GM19452 (cell line): ENCODE results near the gene CATSPERE.
A peak's percentile ranks its signal among the peaks of the same experiment; 100 is the strongest.

Source experiments
- ATAC-seq: cut with Tn5 transposase; IDR thresholded peaks from one replicate; pipeline ENCODE4 v1.9.1; 2021; ENCODE audit not compliant: unreplicated experiment

CATSPERE gene

DNA sequence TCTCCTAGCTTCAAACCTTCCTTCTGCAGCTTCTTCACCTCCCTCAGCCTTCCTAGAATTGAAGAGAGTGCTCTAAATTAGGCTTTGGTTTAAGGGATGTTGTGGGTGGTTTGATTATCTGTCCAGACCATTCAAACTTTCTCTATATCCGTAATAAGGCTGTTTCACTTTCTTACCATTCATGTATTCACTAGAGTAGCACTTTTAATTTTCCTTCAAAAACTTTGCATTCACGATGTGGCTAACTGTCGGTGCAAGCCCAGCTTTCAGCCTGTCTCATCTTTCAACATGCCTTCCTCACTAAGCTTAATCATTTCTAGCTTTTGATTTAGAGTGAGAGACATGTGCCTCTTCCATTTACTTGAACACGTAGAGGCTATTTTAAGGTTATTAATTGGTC lies 165.6 kb downstream of the CATSPERE start:
- no peak for ATAC-seq

- ATAC-seq, result no peak
Measured at GRCh38 chr1:244628789-244629188, 167.7 kb downstream of the CATSPERE start.

- ATAC-seq, result no peak
Measured at GRCh38 chr1:244633140-244633539, 172.1 kb downstream of the CATSPERE start.

- no peak for ATAC-seq
Measured at GRCh38 chr1:244634546-244634945, 173.5 kb downstream of the CATSPERE start.

DNA sequence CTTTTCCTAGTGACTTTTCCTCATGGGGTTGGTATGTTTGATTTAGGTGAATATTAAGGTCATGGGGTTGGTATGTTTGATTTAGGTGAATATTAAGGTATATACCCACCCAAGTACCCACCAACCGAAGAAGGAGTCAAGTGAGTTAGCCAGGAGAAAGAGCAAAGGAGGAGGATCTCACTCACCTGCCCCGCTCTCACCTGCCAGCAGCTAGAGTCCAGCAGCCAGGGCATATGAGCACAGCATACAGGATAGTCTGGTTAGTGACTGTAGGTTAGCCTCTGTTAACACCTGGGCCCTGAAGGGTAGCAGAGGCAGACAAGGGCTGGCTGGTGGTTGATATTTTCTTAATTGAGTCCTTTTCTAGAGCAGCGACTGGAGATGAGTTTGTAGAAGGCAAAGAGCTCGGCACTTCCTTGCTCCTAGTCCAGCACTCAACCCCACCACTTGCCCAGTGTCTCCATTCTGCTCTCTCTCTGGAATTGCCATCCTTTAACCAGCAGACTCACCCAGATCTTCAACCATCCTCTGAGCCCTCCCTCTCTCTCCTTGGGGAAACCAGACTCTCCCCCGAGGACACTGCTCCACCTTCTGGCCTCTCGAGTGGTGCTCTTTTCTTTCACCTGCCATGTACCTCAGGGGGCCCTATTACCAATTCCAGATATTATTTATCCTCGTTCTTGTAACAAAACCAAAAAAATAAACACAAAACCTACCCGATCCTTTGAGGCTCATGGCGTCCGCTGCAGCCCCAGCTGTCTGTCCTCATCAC lies 175.6 kb downstream of the CATSPERE start:
- ATAC-seq, result no peak

GRCh38 chr1:244639561-244639960 lies 178.5 kb downstream of the CATSPERE start:
- no peak for ATAC-seq

- no peak for ATAC-seq
Measured at GRCh38 chr1:244640917-244641316, 179.8 kb downstream of the CATSPERE start.

DNA sequence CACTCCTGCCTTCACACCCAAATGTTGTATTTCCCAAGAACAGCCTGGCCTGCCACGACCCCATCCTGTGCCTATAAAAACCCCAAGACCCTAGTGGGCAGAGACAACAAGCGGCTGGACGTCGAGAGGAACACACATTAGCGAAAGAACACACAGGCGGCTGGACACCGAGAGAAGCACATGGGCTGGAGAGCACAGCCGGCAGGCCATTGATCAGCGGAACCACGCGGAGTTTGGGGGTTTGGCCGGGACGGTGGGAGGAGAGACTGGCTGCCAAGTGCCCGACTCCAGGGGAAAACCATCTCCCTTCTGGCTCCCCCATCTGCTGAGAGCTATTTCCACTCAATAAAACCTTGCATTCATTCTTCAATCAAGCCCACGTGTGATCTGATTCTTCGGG lies 181.5 kb downstream of the CATSPERE start:
- ATAC-seq, result no peak

GRCh38 chr1:244642988-244643387 lies 181.9 kb downstream of the CATSPERE start:
- no peak for ATAC-seq

DNA sequence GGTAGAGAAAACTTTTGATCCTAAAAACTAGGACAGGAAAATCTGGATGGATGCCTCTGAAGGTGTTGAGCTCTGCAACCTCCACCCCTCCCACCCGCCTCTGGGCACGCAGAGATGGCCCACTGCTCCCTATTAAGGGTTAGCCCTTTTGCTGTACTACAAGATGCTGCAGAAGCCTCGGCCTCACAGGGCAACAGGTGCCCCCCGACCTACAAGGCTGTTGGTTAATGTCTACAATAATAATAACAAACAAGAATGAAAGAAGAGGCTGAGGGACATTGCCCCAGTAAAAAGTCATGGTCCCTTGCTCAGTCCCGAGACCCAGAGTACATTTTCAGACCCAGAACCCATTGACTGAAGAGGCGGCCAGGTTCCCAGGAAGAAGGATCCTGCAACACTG lies 184.3 kb downstream of the CATSPERE start:
- ATAC-seq, result no peak

DNA sequence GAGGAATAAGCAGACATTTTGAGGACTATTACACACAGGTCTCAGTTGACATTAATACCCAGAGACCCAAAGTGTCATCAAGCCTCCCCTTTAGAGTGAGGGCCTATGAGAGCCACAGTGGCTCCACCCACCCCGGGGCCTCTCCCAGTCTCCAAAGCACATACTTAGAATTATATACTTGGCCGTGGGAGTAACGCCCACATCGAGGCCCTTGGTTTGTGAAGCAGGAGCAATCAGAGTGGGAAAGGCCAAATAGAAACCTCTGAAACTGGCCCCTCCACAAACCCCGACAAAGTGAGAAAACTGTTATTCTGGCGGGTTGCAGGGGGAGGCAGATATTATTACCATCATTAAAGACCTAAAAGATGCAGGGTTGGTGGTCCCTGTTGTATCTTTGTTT lies 184.8 kb downstream of the CATSPERE start:
- ATAC-seq, result no peak

GRCh38 chr1:244647819-244648218 lies 186.7 kb downstream of the CATSPERE start:
- no peak for ATAC-seq

GRCh38 chr1:244651956-244652622 lies 191.0 kb downstream of the CATSPERE start:
- no peak for ATAC-seq

DNA sequence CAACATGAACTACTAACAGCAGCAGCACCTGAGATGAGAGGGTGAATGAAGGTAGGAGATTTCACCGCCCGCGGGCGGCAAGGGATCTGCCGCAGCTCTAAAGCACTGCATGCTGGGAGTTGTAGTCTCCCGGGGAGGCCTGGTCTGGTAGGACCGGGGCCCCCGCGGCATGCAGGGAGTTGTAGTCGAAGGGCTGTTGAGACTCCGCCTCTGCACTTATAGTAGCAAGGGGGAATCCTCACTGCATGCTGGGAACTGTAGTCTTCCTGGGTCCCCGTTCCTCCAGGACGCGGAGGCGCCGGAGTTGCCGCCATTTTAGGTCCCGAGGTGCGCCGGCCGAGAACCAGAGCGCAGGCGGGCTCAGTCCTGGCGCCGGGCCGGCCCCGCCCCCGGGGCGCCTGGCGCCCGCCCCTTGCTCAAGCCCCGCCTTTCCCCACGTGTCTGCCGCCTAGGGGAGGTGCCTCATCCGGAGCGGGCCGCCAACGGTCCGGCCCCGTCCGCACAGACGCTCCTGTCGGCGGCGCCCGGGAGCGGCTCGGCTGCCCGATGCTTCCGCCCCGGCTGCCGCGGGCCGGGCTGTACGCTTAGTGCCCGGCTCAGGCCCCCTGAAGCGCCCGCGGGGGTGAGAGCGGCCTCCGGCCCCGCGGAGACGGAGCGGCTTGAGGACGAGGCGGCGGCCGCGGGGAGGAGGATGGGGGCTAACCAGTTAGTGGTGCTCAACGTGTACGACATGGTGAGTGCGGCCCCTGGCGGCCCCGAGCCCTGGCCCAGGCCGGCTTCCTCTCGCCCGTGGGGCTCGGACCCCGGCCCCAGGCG lies 191.8 kb downstream of the CATSPERE start, which contains the start of gene DESI2:
TSS of gene DESI2 (plus strand) at position 504 of the 816 bp plus-strand sequence. CDS start at position 692, 188 bp downstream.
- ATAC-seq, result peak; percentile 95

DNA sequence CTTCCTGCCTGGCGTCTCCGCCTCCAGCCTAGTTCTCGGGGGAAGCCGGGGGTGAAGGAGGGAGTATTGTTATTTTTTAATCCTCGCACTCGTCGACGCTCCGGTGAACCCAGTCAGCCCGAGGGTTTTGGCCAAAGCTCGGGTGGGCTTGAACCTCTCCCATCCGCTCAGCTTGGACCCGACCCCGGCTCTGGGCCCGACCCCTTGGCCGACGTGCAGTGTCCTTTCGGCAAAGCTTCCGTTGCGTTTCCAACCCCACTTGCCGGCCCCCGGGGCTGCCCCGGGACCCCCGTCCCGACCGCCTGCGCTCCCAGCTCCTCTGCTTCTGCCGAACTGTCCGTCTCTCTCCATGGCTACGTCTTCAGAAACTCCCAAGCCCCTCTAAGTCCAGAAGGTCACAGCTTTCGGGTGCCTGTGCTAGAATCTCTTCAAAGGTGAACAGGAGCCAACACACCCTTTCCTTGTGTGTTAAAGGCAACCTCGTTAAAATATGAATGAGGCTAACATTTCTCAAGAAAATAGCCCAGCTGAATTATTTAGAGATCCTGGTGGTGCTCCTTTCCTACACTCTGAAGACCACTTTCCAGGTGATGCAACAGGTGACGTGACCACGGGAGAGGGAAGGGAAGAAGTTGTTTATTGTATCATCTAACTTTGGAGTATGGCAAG lies 192.5 kb downstream of the CATSPERE start:
- ATAC-seq, result no peak

GRCh38 chr1:244654108-244655038 lies 193.3 kb downstream of the CATSPERE start:
- ATAC-seq, result no peak

DNA sequence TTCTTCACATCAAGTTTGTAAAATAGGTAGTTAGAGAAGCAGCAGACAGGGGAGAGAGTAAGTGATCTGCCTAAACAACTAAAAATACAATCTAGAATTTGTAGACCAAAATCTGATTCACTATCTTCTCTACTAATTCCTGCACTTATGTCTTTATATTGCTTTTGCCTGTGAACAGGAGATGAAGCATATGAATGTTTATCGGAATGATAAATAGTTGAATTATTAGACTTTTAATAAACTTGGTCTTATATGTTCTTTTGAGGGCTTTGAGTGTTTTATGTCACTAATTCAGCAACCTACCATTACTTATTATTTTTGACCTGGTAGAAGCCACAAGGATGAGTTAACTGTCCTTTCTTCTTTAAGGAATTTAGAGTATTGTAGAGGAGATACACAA lies 194.1 kb downstream of the CATSPERE start:
- ATAC-seq, result no peak

DNA sequence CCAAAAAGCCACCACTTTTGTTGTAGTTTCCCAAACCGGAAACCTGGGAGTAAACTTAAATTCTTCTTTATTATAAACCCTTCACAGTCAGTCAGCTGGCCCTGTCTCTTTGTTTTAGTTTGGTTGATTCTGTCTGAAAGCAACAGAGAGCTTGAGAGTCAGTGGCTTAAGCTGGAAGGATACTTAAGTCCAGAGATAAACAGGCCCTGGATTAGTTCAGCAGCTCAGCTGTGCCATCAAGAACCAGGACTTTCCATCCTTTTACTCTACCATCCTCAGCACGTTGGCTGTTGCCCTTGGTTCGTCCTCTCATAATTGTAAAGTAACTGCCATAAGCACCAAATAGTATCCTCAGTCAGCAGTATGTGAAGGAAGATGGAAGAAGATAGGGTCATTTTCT lies 196.3 kb downstream of the CATSPERE start:
- ATAC-seq, result no peak

DNA sequence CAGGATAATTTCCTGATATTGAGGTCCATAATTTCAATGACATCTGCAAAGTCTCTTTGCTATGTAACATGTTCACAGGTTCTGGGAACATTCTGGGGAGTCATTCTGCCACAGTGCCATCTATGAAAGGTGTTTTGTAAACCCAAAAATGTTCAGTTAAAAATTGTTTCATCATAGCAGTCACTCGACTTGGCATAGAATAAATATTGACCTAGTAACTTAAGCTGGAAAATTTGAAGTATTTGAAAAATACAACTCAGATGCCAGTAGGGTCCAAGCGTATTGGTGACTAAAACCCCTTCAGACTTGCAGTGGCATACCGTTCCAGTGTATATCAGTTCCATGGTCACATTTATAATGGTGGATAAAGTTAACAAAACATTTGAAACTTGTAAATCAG lies 198.6 kb downstream of the CATSPERE start:
- ATAC-seq, result no peak

DNA sequence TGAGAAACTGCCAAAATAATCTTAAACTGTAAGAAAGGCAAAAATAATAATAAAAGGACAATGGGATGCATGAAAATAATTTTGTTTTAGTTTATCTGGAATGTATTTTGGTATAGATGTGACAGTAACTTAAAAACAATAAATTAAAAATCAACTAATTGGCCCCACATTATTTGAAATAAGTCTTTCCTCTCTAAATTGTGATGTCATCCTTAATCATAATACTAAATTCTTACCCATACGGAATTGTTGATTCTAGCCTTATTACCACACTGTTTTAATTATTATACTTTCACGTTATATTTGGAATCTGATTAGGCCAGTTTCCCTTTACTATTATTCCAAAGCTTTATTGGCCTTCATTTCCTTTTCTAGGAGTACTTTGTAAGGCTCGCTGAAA lies 199.5 kb downstream of the CATSPERE start:
- ATAC-seq, result no peak
